Measurements from ENCODE around the gene LSR. TPM values are rescaled to one million over a fixed set of nuclear protein-coding genes. Genes with fewer than 3 reads are reported as not detected.

Gene LSR
- total RNA-seq, 1 experiment from 2014 or later = 152 TPM

- no peak overlapping the region for H4K5ac ChIP-seq (ENCODE audit: insufficient read length, low read depth, low read length)
- no peak overlapping the region for H2AFZ ChIP-seq (ENCODE audit: low read length)
- no peaks in the 10 kb centered on the region for H3K79me1 ChIP-seq (ENCODE audit: insufficient read depth, low read depth, low read length, poor library complexity, severe bottlenecking)
- no peak overlapping the region for H2BK12ac ChIP-seq (ENCODE audit: insufficient read length, low read depth, low read length)
- Mint-ChIP-seq H3K27ac (no peak overlapping the region), H3K9me3 (no peaks in the 10 kb centered on the region), H3K27me3 (ENCODE audit: low read depth) (no peaks in the 10 kb centered on the region; the same call in 1 of the 2 replicates), H3K36me3 (ENCODE audit: insufficient read depth in 1 of 3, low read depth in 3 of 3) (peaks cover 0 to 2% (median 0%) of the 10 kb centered on the region in 3 experiments; a peak in 1 of 7 replicates), H3K4me1 (peaks cover 0 to 4% of the 10 kb centered on the region in 2 experiments; a peak in 1 of 4 replicates), H3K4me3 (no peak overlapping the region)
- no peak overlapping the region for H3K9ac ChIP-seq (ENCODE audit: extremely low read depth, insufficient read length, low read length)
- no peaks in the 10 kb centered on the region for H3K9me3 ChIP-seq (ENCODE audit: control insufficient read depth, low read depth, low read length)
- H3K4me1 ChIP-seq (ENCODE audit: insufficient read depth, low read length) = no peaks in the 10 kb centered on the region; the same call in 1 of the 2 replicates
- no peak overlapping the region for H3K27ac ChIP-seq (ENCODE audit: insufficient read length, low read depth, low read length)
- no peak overlapping the region for H2BK5ac ChIP-seq (ENCODE audit: insufficient read length, low read length)
- no peak overlapping the region for H4K91ac ChIP-seq (ENCODE audit: insufficient read length, low read depth, low read length)
- H3T11ph ChIP-seq (ENCODE audit: low read length) = no peak overlapping the region
- no peak overlapping the region for H3K23ac ChIP-seq (ENCODE audit: insufficient read length, low read depth, low read length)
- H4K20me1 ChIP-seq (ENCODE audit: control insufficient read depth, insufficient read depth, insufficient read length) = no peaks in the 10 kb centered on the region
- no peak overlapping the region for H4K8ac ChIP-seq (replicated peaks; ENCODE audit: insufficient read length, low read depth, low read length)
- no peak overlapping the region for H2BK15ac ChIP-seq (ENCODE audit: low read depth, low read length)
- no peak overlapping the region for H3K56ac ChIP-seq (ENCODE audit: insufficient read length, low read depth, low read length)
- no peak overlapping the region for H2BK20ac ChIP-seq (ENCODE audit: low read depth, low read length, poor library complexity, severe bottlenecking)
- no peak overlapping the region for H3K4me2 ChIP-seq (ENCODE audit: insufficient read depth, insufficient read length, low read length)
- no peak for TF ChIP-seq CTCF (conservative IDR thresholded peaks at IDR 0.05)
- H3K14ac ChIP-seq (ENCODE audit: insufficient read depth, low read length) = no peak overlapping the region
- no CpG with 5 or more reads among the region's 12 CpGs for WGBS (ENCODE audit: extremely low coverage, insufficient read length, low lambda C conversion rate)
- DNase-seq = no peak
- H2AK5ac ChIP-seq (ENCODE audit: insufficient read length, low read length) = no peak overlapping the region
- H3K4ac ChIP-seq (ENCODE audit: low read depth, low read length) = no peak overlapping the region
- no peaks in the 10 kb centered on the region for H3K23me2 ChIP-seq (ENCODE audit: insufficient read length, low read depth, low read length, poor library complexity, severe bottlenecking)
- H3K79me2 ChIP-seq (ENCODE audit: insufficient read depth, low read length) = no peaks in the 10 kb centered on the region
- no peak overlapping the region for H3K18ac ChIP-seq (ENCODE audit: insufficient read length, low read depth, low read length)
- H3K27me3 ChIP-seq (ENCODE audit: insufficient read depth, low read length) = no peaks in the 10 kb centered on the region
- H2BK120ac ChIP-seq (ENCODE audit: low read depth, low read length, poor library complexity, severe bottlenecking) = no peak overlapping the region
These were observed 61.5 kb downstream of the LSR start for GRCh38 chr19:35310331-35310730.
